GM12801 (cell line): ENCODE data around the gene VIM.

Experiments used
- TF ChIP-seq, protein P1 (sequence below): IDR thresholded peaks from one replicate; pipeline ENCODE4 v1.5.1; 2011; ENCODE audit warnings: control low read depth; ENCODE audit not compliant: insufficient read length; ENCODE audit errors: extremely low read depth

Gene VIM

DNA sequence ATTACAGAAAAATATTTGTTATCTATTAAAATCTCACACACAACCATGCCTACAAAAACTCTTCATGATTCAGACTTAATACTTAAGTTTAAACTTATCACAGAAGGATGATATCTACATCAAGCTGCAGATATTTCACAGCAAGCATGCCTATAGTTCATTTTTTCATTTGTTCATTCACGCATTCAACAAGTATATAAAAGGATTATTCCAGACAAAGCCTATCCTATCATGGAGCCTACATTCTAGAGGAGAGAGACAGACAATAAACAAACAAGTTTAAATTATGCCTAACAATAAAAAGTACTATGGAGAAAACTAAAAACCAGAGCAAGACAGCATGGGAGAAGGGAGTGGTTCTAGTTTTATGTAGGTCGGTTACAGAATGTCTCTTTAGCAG is 37.4 kb upstream of the VIM start:
- TF ChIP-seq, protein P1, sequence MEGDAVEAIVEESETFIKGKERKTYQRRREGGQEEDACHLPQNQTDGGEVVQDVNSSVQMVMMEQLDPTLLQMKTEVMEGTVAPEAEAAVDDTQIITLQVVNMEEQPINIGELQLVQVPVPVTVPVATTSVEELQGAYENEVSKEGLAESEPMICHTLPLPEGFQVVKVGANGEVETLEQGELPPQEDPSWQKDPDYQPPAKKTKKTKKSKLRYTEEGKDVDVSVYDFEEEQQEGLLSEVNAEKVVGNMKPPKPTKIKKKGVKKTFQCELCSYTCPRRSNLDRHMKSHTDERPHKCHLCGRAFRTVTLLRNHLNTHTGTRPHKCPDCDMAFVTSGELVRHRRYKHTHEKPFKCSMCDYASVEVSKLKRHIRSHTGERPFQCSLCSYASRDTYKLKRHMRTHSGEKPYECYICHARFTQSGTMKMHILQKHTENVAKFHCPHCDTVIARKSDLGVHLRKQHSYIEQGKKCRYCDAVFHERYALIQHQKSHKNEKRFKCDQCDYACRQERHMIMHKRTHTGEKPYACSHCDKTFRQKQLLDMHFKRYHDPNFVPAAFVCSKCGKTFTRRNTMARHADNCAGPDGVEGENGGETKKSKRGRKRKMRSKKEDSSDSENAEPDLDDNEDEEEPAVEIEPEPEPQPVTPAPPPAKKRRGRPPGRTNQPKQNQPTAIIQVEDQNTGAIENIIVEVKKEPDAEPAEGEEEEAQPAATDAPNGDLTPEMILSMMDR: no peak

DNA sequence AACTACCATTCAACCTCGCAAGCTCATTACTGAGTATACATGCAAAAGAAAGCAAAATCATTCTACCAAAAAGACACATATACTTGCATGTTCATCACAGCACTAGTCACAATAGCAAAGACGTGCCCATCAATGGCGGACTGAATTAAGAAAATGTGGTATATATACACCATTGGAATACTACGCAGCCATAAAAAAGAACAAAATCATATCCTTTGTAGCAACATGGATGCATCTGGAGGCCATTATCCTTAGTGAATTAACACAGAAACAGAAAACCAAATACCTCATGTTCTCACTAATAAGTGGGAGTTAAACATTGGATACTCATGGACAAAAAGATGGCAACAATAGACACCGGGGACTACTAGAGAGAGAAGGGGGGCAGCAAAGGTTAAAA is 33.0 kb upstream of the VIM start:
- TF ChIP-seq, protein P1: no peak

DNA sequence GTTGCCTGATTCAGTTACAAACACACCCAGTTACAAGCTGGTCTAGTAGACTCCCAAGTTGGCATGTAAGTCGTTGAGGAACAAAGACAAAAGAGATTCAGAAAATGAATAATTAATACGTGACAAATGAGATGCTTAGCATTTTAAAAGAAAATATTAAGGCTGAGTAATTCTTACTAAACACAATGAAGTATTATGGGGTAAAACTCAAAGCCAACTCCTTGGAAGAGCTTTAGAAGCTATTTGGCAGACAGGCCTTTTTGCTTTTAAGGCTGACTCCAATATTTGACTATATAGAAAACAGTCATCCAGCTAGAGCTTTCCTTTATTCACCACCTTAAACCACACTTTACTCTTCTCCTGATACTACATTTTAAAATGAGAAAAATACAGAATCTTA is 32.0 kb upstream of the VIM start:
- TF ChIP-seq, protein P1: no peak

DNA sequence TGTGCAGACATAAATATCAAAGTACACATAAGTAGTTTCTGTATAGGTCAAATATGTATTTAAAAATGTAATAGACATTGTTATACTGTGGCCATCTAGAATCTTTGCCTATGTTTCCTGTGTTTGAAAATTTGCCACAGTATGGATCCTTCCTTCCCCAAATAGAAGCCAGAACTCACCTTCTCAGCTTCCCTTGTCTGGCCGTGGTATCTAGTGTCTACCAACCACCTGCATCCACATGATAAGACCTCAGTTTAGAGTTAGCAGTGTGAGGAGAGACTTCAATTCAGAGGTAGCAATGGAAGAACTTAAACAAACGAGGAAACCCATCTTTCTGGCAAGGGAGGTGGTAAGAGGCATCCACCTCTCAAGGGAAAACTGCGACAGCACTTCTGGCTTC is 31.5 kb upstream of the VIM start:
- TF ChIP-seq, protein P1: no peak

DNA sequence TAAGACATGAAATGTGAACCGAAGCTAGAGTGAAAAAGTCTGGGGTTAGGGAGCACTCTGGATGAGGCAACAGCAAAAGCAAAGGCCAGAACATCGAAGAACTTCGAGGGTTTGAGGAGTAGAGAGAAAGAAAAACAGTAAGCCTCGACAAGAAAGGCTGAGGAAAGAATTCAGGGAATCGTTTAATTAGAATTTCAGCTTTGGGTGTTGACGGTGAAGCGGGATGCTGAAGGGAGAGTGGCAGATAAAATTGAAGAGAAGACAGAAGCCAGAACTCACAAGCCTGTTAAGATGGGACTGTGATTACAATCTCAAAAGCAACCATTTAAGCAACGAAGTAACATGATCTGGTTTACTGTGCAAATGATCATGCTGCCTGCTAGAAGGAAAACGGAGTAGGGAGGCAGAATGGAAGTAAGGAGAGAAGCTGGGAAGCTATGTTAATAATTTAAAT is 28.7 kb upstream of the VIM start:
- TF ChIP-seq, protein P1: no peak

DNA sequence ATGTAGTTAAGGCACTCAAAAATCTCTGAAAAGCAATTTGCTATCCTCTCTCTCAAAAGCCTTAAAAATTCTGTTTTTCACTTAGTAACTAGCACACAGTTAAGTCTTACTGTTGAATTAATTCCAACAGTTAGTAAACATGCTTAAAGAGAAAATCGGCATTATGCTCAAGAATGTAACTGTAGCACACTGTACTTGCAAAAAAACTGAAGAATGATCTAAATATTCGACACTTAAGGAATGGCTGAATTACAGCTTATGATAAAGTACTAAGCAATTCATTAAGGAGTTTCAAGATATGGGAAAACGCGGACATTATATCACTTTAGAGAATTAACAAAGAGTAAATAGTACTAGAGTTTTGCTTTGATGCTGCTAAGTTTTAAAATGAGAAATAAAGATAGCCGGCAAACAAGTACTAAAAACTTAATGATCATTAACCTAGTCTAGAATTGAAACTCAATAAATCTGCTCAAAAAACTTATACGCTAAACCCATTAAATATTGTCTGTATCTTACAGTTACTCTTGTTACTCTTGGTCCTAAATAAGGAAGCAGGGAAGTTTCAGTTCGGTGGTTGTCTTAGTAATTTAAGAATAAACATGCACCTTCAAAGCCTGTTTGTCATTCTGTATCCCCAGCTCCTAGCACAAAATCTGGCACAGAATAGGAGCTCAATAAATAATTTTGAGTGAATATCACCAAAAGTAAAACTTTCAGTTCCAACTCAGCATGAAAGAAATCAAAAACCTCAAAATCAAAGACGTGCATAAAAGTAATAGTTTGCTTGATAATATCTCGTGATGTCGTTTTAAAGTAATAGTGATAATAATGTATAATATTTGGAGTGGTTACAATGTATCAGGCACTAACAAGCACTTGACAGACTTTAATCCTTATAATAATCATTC is 27.8 kb upstream of the VIM start:
- TF ChIP-seq, protein P1: no peak

DNA sequence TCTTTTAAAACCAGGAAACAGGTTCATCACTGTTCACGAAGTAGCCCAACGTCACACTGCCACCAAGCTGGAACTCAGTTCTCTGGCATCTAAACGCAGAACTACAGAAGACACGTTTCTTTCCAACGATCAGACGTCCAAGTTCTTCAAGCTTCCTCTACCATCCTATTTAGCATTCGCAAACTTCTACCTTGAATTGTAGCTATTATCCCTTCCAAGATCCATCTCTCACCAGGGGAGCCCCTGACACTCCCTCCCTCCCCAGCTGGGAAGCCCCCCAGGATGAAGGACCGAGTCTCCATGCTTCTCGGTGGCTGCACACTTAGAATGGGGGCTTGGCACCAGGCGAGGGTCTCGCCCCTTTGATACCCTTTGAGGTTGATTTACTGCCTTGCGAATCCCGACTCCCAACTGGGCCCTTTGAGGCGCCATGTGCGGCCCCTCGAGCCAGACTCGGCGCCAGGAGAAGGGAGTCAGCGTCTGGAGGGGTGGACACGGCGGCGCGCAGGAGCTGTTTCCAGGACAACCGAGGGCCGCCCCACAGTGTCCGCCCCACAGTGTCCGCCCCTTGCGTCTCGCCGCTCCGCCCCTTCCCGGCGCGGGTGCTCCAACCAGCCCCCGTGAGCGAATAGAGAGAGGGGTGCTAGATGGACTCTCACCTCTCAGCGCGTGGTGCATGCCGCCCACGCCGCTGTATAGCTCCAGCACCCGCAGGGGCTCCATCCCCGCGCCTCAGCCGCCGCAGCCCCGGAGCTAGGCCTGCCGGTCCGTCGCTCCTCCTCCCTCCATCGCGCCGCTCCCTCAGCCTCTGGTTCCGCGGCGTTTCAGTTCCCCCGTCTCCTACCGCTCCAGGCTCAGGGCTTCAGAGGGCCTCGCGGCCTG is 26.9 kb upstream of the VIM start, which contains the start of gene TRDMT1:
Gene TRDMT1, minus strand, starts transcription at position 761 of the 882 bp plus-strand sequence. Its CDS starts 38 bp downstream, at position 723.
- TF ChIP-seq, protein P1: no peak
